Cardiac fibroblast (primary cell): Measurements from ENCODE around the gene MAD2L1BP.
A peak's percentile ranks its signal among the peaks of the same experiment; 100 is the strongest.
"Not testable (repeated sequence)": the region's sequence is repeated elsewhere in the genome, so short reads cannot be mapped to it uniquely, and the experiment has no call there.

Experiments
- DNase-seq, 2 donors: peaks; one replicate each; pipeline versions ENCODE4 v3.0.0 to v3.0.0-alpha.2; 2010; ENCODE audit warnings: low read depth in 2 of 2
- H3K4me3 ChIP-seq, 2 donors: replicated peaks in 1 of 2; 1 replicate in 1 of 2; 2 replicates in 1 of 2; pipeline ENCODE4 v1.5.1; 2011; ENCODE audit warnings: low read depth in 2 of 2, low read length in 2 of 2, mild to moderate bottlenecking in 2 of 2, moderate library complexity in 1 of 2
- CTCF ChIP-seq: IDR thresholded peaks from one replicate; pipeline ENCODE4 v1.5.1; 2011; ENCODE audit warnings: low read depth, mild to moderate bottlenecking, low read length, inconsistent platforms

Gene MAD2L1BP

GRCh38 chr6:43625393-43625992 lies 10.1 kb upstream of the MAD2L1BP start:
- TF ChIP-seq CTCF, result no peak
- DNase-seq, result no peak
- H3K4me3 ChIP-seq, result no peak overlapping the region

- H3K4me3 ChIP-seq, result peak overlapping the region in 1 of 2 donors; percentile 82
- peak; percentile 95 to 99 for DNase-seq
These were observed 8.4 kb upstream of the MAD2L1BP start for GRCh38 chr6:43627008-43627825.

GRCh38 chr6:43628393-43629103 lies 7.1 kb upstream of the MAD2L1BP start:
- peak overlapping the region; percentile 82 to 94 for H3K4me3 ChIP-seq
- TF ChIP-seq CTCF, result no peak
- peak; percentile 49 to 54 for DNase-seq

More at GRCh38 chr6:43627008-43627825, 8.4 kb upstream of the MAD2L1BP start:
- TF ChIP-seq CTCF, result no peak

GRCh38 chr6:43629104-43629504 lies 6.5 kb upstream of the MAD2L1BP start, which contains the start of gene GTPBP2:
Gene GTPBP2 (minus strand): TSS chr6:43629264. CDS start chr6:43629162, 102 bp downstream.
- H3K4me3 ChIP-seq, result peak within 1 kb of the TSS; percentile 82 to 94
- no peak for TF ChIP-seq CTCF
- DNase-seq, result peak; percentile 100

- peak; percentile 99 for DNase-seq
- H3K4me3 ChIP-seq, result peak overlapping the region; percentile 82 to 94
- no peak for TF ChIP-seq CTCF
These were observed 5.9 kb upstream of the MAD2L1BP start for GRCh38 chr6:43629505-43630300.

- no peak for TF ChIP-seq CTCF
- no peak overlapping the region for H3K4me3 ChIP-seq
- DNase-seq, result no peak
These were observed 4.5 kb upstream of the MAD2L1BP start for GRCh38 chr6:43630980-43631619.

GRCh38 chr6:43633002-43633401 lies 2.6 kb upstream of the MAD2L1BP start:
- not testable (repeated sequence) for DNase-seq, H3K4me3 ChIP-seq
